DMS153 treated with DMSO at 0.1 percent for 48 hours (cell line): ENCODE results near the gene TRIM4.
"Not testable (repeated sequence)": the region's sequence is repeated elsewhere in the genome, so short reads cannot be mapped to it uniquely, and the experiment has no call there.

ENCODE experiments used
- DNase-seq: peaks from one replicate; lab custom pipeline; 2025; ENCODE audit not compliant: unreplicated experiment; lab: John Stamatoyannopoulos, UW

The TRIM4 gene

DNA sequence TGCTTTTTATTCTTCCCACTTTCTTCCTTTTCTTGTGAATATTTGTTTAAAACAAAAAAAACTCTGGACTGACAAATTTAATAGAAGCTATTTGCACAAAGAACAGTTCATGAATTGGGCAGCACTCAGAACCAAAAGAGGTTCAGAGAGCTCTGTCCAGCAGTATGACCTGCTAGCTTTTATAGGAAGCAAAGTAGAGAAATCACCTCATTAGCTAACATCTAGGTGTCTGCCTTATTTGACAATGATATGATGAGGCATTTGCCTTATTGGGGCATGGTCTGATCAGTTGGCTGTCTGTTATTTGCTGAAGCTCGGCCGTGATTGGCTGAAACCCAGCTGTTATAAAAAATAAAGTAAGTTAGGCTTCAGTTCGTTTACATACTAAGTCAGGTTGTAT lies 819 bp upstream of the TRIM4 start:
- DNase-seq, result no peak

DNA sequence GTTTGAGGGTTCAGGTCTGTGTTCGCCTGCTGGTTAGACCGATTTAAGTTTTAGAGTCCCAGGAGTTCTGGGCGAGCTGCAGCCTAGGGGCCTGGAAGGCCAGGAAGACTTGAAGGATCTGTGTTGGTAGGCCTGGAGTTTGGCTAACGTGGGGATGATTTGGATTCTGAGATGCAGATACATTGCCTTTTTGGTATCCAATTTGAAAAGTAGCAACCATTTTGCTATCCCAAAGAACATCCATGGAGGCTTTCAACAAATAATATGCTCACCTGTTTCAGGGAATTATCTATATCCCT lies 433 bp upstream of the TRIM4 start:
- no peak for DNase-seq

DNA sequence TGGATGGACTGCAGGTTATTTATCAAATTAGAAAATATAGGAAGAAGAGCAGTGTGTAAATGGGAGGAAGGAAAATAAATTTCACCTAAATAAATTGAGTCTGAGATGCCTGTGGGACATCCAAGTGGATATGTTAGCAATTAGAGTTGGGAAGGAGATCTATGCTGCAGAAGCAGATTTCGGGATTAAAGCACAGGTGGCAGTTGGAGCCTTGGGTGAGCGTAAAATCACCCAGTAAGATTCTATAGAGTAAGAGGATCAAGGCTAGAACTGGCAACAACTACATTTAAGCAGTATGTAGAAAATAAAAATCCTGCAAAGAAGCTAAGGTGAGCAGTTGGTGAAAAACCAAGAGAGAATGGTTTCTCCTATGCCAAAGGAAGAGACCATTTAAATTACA lies 8.4 kb downstream of the TRIM4 start:
- DNase-seq, result no peak

DNA sequence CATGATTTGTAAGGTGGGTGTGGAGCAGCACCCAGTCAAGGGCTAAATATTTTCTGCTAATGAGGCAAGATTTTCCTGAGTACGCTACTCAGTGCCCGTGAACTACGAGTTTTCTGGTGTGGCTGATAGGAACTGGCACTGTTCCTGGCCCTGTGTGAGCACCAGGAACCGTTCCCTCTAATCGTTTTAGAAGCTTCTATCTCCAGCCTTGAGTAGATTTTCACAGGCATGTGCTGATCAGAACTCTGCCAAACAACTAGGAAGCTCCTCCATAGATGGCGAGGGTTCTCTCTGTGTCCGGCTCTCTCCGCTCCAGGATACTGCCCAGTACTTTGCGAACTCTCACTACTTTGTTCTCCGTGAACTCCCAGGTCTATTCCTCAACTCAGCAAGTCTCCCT lies 17.7 kb downstream of the TRIM4 start:
- no peak for DNase-seq

DNA sequence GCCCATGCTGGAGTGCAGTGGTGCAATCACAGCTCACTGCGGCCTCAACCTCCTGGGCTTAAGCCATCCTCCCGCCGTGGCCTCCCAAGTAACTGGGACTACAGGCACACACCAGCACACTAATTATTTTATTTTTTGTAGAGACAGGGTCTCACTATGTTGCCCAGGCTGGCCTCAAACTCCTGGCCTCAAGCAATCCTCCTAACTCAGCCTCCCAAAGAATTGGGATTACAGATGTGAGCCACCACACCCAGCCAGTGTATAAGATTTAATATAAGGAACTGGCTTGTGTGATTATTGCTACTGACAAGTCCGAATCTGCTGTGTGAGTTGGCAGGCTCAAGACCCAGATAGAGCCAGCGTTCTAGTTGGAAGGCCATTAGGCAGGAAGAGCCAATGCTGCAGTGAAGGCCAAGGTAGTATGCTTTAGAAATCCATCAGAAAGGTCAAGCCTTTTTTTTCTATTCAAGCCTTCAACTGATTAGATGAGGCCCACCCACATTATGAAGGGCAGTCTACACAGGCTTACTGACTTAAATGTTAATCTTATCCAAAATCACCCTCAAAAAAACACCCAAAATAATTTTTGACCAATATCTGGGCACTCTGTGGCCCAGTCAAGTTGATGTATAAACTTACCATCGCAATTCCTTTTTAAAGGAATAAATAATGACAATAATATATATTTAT lies 19.4 kb downstream of the TRIM4 start:
- DNase-seq, result no peak

DNA sequence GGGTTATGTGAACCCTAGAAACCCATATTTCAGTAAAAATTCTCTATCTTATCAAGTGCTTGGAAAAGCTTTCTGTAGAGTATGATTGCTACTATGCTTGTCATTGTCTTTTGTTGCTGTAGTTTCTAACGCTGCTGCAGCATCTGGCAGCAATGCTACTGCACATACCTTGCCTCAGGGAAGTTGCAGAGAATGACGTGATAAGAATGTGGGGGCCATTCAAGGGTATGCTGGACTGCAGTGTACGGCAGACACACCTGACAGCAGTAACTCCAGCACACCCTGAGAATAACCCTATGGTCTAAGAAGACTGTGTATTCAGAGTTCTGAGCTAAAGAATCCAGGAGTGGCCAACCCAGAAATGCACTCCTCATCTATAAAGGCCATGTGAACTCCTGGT lies 20.5 kb downstream of the TRIM4 start:
- DNase-seq, result no peak

DNA sequence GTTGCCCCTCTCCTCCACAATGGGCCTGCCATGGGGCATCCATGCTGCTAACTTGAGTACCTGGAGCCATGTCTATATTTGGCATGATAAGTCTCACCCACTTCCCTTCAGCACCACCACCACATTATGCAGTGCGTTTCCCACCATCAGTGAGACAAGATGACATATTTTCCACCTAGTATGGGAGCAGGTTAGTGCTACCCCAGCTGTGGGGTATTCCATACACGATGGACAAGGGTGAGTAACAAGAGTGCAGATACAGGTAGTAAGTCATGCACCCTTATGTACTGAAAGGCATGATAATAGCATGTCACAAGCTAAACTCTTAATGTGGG lies 21.3 kb downstream of the TRIM4 start:
- DNase-seq, result no peak

DNA sequence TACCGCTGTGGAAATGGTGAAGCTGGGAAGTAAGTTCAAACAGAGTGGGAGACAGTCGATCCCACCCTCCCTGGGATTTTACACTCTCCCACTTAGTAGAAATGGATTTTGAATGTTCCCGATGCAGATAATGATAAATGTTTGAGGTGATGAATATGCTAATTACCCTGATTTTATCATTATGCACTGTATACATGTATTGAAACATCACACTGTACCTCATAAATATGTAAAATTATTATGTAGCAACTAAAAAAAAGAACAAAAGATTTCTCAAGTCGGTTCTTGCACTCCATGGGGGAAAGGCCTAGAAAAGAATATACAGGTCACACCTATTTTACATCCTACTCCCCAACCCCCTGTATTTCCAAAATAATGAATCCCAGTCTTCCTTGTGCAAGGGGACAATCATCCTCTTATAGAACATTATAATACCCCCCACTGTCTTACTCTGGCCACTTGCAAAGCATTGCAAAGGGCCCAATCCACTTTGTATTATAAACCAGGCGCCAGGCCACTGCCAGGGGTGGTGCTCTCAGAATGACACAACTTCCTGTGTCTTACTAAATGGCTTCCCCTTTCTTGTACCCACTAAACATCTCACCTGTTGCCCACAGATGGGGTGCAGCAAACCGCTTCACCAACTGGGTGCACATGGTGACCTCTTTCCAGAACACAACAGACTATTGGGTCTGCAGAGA lies 21.9 kb downstream of the TRIM4 start:
- no peak for DNase-seq

DNA sequence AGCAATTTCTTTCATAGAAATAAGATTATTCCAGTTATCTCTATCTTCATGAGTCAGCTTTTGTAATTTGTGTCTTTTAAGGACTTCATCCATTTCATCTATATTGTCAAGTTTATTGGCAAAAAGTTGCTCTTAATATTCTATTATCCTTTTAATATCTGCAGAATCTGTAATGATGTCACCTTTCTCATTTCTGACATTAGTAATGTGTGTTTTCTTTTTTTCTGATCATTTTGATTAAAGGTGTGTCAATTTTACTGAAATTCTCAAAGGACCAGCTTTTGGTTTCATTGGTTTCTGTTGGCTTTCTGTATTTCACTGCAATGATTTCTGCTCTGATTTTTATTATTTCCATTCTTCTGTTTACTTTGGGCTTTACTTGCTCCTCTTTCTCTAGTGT lies 24.6 kb downstream of the TRIM4 start:
- DNase-seq, result no peak

DNA sequence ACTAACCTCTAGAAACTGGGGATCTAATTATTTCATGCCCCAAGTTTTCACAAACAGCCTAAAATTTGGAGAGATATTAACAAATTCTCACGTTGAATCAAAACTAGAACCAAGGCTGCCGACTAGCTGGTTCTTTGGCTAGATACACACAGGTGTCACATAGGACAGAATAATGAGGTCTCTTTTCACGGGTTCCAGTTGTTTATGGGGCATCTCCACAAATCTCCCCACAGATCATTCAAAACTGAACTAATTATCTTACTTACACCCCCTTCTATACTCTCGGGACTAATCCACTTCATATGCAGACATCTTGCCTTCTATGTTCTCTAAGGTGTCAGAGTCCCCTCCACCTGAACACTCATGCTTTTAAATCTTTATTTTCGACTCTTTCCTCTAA lies 26.1 kb downstream of the TRIM4 start:
- DNase-seq, result no peak

DNA sequence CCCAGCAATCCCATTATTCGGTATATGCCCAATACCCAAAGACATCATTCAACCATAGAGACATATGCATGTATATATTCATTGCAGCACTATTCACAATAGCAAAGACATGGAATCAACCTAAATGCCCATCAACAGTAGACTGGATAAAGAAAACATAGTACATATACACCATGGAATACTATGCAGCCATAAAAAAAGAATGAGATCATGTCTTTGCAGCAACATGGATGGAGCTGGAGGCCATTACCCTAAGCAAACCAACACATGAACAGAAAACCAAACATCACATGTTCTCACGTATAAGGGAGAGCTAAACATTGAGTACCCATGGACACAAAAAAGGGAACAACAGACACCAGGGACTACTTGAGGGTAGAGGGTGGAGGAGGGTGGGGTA lies 29.0 kb downstream of the TRIM4 start:
- DNase-seq, result not testable (repeated sequence)

DNA sequence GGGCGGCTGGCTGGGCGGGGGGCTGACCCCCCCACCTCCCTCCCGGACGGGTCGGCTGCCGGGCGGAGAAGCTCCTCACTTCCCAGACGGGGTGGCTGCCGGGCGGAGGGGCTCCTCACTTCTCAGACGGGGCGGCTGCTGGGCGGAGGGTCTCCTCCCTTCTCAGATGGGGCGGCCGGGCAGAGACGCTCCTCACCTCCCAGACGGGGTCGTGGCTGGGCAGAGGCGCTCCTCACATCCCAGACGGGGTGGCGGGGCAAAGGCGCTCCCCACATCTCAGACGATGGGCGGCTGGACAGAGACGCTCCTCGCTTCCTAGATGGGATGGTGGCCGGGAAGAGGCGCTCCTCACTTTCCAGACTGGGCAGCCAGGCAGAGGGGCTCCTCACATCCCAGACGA lies 31.0 kb downstream of the TRIM4 start:
- DNase-seq, result not testable (repeated sequence)

DNA sequence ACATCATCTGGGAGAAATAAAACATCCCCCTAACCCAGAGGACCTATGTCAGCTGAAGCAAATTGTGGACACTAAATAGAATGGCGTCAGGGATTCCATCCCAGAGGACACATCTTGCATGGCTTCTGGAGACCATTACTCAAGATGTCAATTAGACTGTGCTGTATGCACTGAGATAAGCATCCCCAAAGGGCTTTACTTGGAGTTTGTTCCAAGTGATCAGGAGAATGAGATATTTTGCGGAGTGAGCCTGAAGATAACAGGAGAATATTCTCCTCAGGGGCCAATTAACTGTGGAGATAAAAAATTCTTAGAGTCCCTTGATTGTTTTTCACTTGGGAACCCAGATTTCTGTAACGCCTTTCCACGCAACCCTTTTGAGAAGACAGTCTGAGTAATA lies 38.0 kb downstream of the TRIM4 start:
- DNase-seq, result no peak

DNA sequence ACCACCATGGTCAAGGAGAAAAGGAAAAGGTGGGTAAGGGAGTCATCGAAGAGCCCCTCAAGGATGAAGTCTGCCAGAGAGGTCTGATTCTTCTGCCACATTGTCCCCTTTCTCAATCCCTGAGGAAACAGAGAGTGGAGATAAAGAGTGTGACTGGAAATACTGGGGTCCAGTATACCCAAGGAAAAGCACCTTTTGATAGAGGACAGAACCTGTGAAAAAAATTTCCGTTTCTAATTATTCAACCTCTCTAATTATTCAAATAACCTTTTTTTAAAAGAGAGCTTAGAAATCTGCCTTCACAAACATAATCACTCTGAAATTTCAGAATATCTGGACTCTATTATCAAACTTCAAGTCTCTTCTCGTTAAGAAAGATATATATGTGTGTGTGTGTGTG lies 42.4 kb downstream of the TRIM4 start, which contains the start of gene OR2AE1:
Gene OR2AE1 (minus strand): TSS at position 101 of the 400 bp plus-strand sequence. CDS start 0 bp downstream, at position 101.
- DNase-seq, result no peak

DNA sequence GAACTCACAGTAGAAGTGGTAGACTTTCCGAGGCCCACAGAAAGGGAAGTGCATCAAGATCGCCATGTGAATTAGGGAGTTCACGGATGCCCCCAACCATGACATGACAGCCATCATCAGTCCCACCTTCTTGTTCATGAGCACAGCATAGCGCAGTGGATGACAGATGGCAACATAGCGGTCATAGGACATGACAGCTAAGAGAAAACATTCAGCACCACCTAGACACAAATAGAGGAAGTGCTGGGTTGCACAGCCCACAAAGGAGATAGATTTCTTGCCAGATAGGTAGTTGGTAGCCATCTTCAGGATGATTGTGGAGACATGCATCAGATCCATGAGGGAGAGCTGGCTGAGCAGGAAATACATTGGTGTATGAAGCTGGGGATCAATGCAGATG lies 42.8 kb downstream of the TRIM4 start:
- DNase-seq, result no peak

DNA sequence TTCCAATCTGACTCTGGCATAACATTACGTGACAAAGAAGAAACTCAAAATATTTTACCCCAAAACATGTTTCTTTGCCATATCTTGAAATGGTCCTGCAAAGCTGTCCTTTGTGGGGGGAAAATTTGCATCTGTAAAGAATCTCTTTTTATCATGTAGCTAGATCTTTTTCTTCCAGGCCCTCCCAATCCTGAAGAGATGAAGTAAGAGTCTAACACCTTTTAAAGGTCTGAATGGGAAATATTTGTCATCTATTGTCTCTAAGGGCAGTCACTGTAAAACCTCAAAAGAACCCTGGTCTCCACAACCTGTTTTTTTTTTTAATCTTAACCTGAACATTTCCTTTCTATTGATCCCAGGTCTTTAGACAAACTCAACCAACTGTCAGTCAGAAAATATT lies 51.1 kb downstream of the TRIM4 start:
- no peak for DNase-seq

DNA sequence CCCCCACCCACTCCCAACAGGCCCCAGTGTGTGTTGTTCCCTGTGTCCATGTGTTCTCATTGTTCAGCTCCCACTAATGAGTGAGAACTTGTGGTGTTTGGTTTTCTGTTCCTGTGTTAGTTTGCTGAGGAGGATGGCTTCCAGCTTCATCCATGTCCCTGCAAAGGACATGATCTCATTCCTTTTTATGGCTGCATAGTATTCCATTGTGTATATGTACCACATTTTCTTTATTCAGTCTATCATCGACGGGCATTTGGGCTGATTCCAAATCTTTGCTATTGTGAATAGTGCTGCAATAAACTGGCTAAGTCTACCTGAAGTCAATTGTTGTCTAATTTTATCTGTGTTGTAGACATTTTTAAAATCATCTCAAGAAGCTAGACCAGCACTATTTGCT lies 51.9 kb downstream of the TRIM4 start:
- DNase-seq, result not testable (repeated sequence)

DNA sequence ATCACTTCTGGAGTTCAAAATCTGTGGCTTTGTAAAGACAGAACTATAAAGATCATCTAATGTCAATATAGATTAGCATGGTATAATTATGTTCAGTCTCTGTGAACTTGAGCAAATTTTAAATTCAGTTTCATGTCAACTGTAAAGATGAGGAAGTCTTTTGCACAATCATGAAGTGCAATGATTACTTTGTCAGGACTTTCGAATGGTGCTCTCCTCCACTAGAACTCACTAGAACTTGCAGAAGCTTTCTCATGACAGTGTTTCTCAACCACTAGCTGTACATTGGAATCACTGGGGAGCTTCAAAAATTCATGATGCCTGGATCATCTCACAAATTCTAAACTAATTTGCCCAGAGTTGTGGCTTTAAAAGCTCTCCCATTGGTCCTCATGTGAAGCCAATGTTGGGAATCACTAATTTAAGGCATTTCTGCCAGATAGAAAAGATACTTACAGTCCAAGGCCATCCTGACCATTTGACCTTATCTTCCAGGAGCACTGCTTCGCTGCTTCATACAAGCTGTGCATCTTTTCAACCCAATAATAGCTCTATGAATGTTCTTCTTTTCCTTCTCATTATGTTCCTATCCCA lies 55.4 kb downstream of the TRIM4 start:
- no peak for DNase-seq

DNA sequence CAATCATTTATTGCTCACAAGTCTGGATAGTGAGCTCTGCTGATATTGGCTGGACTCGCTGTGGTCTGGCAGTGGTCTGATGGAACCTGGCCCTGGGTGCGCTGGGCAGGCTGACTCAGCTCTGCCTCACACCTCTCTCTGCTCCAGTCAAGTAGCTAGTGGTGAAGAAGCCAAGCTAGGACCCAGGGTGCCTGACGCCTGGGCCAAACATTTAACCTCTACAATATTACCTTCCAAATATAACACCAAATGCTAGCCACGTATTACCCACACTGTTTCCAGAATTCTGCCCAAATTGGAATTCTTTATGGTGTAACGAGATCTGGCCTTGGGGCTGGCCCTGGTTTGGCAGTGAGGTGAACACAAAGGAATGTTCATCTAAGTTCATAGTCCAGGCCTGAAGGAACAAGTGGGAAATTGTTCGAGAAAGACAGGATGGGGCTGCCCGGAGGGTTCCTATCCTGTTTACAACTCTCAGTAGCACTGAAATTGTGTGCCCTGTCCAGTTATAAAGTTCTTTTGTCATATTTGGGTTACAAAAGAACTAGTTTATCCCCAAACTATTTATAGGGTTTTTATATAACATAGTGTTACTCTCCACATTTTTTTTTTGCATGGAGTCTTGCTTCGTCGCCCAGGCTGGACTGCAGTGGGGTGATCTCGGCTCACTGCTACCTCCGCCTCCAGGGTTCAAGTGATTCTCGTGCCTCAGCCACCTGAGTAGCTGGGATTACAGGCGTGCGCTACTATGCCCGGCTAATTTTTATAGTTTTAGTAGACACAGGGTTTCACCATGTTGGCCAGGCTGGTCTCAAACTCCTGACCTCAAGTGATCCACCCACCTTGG lies 58.8 kb downstream of the TRIM4 start:
- DNase-seq, result no peak

DNA sequence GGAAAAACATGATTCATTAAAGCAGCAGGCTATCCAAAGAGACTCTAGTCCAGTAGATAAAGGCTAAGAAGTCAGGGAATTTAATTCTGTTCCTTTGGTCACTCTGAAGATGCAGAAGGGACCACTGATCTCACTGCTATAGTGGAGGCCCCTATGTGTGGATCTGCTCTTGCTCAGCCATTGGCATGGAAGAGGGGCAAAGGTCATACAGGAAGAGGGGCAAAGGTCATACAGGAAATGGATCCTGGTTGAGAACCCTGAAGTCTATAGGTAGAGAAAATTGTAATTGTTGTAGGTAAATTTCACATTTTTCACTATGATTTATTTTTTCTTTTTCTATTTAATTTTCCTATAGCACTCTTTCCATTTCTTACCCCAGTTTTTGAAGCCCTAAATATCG lies 64.1 kb downstream of the TRIM4 start:
- DNase-seq, result no peak

DNA sequence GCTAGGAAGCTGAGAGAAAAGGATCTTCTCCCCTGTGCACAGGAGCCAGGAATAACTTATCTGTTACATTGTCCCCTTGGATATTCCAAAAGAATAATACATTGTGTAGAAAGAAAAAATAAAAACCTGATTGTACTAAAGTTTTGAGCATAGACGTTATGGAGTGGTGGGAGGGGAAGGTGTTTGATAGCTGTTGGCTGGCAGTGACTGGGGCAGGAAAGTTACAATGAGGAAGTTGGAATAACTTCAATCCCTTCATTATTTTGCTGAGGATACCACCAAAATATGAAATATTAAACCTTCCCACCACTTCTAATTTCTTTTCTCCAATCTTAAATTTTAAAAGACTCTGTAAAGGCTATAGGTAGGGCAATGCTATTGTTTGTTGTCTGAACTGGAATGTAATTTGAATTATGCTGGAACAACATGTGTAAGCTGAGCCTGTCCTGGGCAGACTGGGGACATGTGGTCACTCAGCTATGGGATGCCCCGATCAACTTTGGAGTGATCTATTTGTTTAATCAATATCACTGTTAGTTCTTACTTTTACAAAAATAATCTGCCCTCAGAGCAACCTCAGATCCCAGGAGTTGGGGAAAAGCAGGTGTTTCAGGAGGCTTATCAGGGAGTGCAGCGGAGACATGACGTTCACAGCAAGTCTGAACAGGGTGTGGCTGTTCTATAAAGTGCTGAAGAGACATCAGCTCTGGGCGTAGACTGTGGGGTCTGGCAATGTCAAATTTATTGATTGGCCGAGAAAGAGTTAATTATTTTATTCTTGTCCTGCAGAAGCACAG lies 70.7 kb downstream of the TRIM4 start:
- no peak for DNase-seq
